ENCODE data around the gene DNAH17. TPM values are rescaled to one million over a fixed set of nuclear protein-coding genes. Genes with fewer than 3 reads are reported as not detected.

DNAH17 gene
- total and polyA plus RNA-seq, 2 of the 8 experiments (the other 6 are each of a cell fraction or from before 2014, with no cell fraction given): 0.14 to 0.67 TPM

DNA sequence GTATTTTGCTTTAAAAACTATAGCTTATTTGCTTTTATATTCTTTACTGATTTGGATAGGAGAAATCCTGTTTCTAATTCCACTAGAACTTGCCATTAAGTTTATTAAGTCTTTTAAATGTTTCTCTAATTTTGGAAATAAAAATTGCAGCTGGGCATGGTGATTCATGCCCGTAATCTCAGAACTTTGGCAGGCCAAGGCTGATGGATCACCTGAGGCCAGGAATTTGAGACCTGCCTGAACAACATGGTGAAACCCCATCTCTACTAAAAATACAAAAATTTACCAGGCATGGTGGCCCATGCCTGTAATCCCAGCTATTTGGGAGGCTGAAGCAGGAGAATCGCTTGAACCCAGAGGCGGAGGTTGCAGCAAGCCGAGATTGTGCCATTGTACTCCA lies 30.7 kb downstream of the DNAH17 start:
- no peak overlapping the region for H2BK5ac ChIP-seq (ENCODE audit: low read depth, low read length)
- no peak overlapping the region for H3K27ac ChIP-seq (ENCODE audit: low read depth, low read length)
- no peak overlapping the region for H3K23ac ChIP-seq (ENCODE audit: insufficient read length)
- no peak overlapping the region for H2BK15ac ChIP-seq (ENCODE audit: low read length)
- H2BK120ac ChIP-seq (replicated peaks; ENCODE audit: low read depth, low read length): no peak overlapping the region
- no peak overlapping the region for H2AFZ ChIP-seq (ENCODE audit: low read length)
- no peaks in the 10 kb centered on the region for H4K20me1 ChIP-seq (replicated peaks in 1 of 2; ENCODE audit: control insufficient read depth in 1 of 2, insufficient read depth in 2 of 2, low read length in 2 of 2)
- no peak overlapping the region for H3K4me2 ChIP-seq (ENCODE audit: insufficient read depth in 1 of 2, low read depth in 2 of 2, low read length in 2 of 2)
- FAIRE-seq (no peak), DNase-seq (ENCODE audit: low read depth in 1 of 2, low spot score in 2 of 2) (no peak)
- H2BK20ac ChIP-seq (ENCODE audit: low read length): no peak overlapping the region
- no peaks in the 10 kb centered on the region for H3K23me2 ChIP-seq (ENCODE audit: low read depth, low read length)
- no peaks in the 10 kb centered on the region for H3K79me1 ChIP-seq (ENCODE audit: low read depth, low read length)
- H3K79me2 ChIP-seq (ENCODE audit: control insufficient read depth in 1 of 2, insufficient read depth in 2 of 2, low read length in 2 of 2): no peaks in the 10 kb centered on the region
- no peaks in the 10 kb centered on the region for H3K4me1 ChIP-seq (replicated peaks in 1 of 4; ENCODE audit: control insufficient read depth in 3 of 4, insufficient read depth in 4 of 4, low read length in 3 of 4)
- no peak overlapping the region for H3K14ac ChIP-seq (ENCODE audit: insufficient read length)
- H3K9ac ChIP-seq (replicated peaks in 1 of 4; ENCODE audit: extremely low read depth in 1 of 4, low read depth in 3 of 4, low read length in 3 of 4): no peak overlapping the region
- H4K5ac ChIP-seq (ENCODE audit: insufficient read length, low read depth, low read length): no peak overlapping the region
- no peak overlapping the region for H3K4ac ChIP-seq (replicated peaks; ENCODE audit: insufficient read length, low read depth, low read length)
- H4K91ac ChIP-seq (replicated peaks; ENCODE audit: insufficient read length, low read length): no peak overlapping the region
- H3K56ac ChIP-seq (replicated peaks; ENCODE audit: insufficient read length, low read depth, low read length): no peak overlapping the region
- POLR2A ChIA-PET (ENCODE audit: partially characterized antibody): interaction anchor here (1.2 kb wide), 1 partner anchor 12 kb away, joined by 4 read pairs; no protein-coding TSS in a partner anchor
- no peak overlapping the region for H2BK12ac ChIP-seq (ENCODE audit: low read depth, low read length)
- H3K27me3 ChIP-seq (replicated peaks in 1 of 4; ENCODE audit: control insufficient read depth in 3 of 4, extremely low read depth in 1 of 4, insufficient read depth in 3 of 4, low read length in 3 of 4): no peaks in the 10 kb centered on the region
- H3K4me3 ChIP-seq (ENCODE audit: extremely low read depth in 1 of 4, insufficient read depth in 2 of 4, low read depth in 3 of 4, low read length in 4 of 4): no peak overlapping the region
- no peak overlapping the region for H2AK5ac ChIP-seq (ENCODE audit: low read depth, low read length)
- no peak overlapping the region for H4K8ac ChIP-seq (ENCODE audit: extremely low read depth, insufficient read depth, low read length)
- no peak overlapping the region for H3K18ac ChIP-seq (ENCODE audit: extremely low read depth, low read length)
- H3K36me3 ChIP-seq (ENCODE audit: control insufficient read depth in 2 of 4, insufficient read depth in 4 of 4, low read length in 3 of 4): no peaks in the 10 kb centered on the region
- WGBS, 2 experiments (ENCODE audit: extremely low coverage in 1 of 2, insufficient coverage in 1 of 2, insufficient read length in 1 of 2, insufficient replicate concordance in 2 of 2, low coverage in 1 of 2, low lambda C conversion rate in 2 of 2, missing lambda C conversion rate in 1 of 2): 92% methylated on average over 4 of the region's 4 CpGs; no CpG with 5 or more reads in 1 of the 2 experiments
- TF ChIP-seq TAF1 (IDR thresholded peaks at IDR 0.05; ENCODE audit: low read depth, low read length) (no peak), SP2 (IDR thresholded peaks at IDR 0.05; ENCODE audit: low read length) (no peak), GABPA (IDR thresholded peaks at IDR 0.05; ENCODE audit: borderline replicate concordance, insufficient read depth, low read length) (no peak), RAD21 (IDR thresholded peaks at IDR 0.05 in 1 of 2, conservative IDR thresholded peaks at IDR 0.05 in 1 of 2; ENCODE audit: low read depth in 2 of 2, low read length in 2 of 2) (no peak), KDM1A (IDR thresholded peaks at IDR 0.05; ENCODE audit: borderline replicate concordance, low read length) (no peak), SAP30 (IDR thresholded peaks at IDR 0.05; ENCODE audit: insufficient read depth, insufficient replicate concordance, low read length) (no peak), TAF7 (optimal IDR thresholded peaks at IDR 0.05; ENCODE audit: borderline replicate concordance, low read depth, low read length) (no peak), POLR2AphosphoS5 (IDR thresholded peaks at IDR 0.05; ENCODE audit: low read depth, low read length) (no peak), CBX8 (IDR thresholded peaks at IDR 0.05; ENCODE audit: borderline replicate concordance, low read depth, low read length) (no peak), CHD1 (IDR thresholded peaks at IDR 0.05; ENCODE audit: low read depth, low read length) (no peak), EZH2 (IDR thresholded peaks at IDR 0.05; ENCODE audit: low read depth, low read length, severe bottlenecking) (no peak), BCL11A (IDR thresholded peaks at IDR 0.05; ENCODE audit: low read depth in 2 of 2, low read length in 2 of 2) (no peak), RFX5 (IDR thresholded peaks at IDR 0.05; ENCODE audit: borderline replicate concordance, low read depth, low read length) (no peak), JUND (IDR thresholded peaks at IDR 0.05; ENCODE audit: low read length) (no peak)
- peaks cover 0 to 4% of the 10 kb centered on the region in 2 experiments; a peak in 1 of 4 replicates for H3K9me3 ChIP-seq (ENCODE audit: insufficient read depth in 2 of 2, low read depth in 1 of 2, low read length in 1 of 2)
- CTCF ChIA-PET (ENCODE audit: partially characterized antibody): interaction anchor here (0.9 to 4.3 kb wide), 3 partner anchors 13 to 206 kb away, joined by 3 to 18 read pairs (median 4); no protein-coding TSS in a partner anchor
